AG20443 (cell line): ENCODE data around the gene BARX1.

Experiments
- DNase-seq: peaks from one replicate; pipeline ENCODE4 v3.0.0; 2012; ENCODE audit warnings: low spot score, mixed read lengths

BARX1 gene

DNA sequence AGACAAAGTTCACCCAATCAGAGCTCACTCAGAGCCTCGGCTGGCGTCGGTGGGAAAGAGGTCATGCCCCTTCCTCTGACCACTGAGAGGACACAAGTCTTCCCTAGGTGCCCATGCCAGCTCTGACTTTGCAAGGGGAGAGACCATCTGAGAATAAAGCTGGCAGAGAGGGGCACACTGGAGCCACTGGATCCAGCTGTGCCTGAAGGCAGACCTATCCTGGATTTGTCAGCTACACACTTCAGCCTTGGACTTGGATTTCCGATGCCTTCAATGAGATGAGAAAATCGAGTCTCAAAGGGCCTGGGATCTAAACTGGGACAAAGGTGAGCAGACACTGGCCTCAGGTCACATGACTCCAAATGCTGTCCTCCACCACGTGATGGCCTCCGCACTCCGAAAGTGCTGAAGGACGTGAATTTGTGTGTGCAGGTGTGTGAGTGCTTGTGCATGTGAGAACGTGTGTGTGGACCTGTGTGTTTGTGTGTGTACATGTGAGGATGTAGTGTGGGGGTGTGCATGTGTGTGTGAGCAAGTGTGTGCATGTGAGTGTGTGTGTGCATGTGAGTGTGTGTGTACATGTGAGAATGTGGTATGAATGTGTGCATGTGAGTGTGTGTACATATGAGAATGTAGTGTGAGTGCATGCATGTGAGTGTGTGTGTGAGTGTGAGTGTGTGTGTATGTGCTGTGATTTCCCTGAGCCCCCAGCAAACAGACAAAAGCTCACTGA, 37.9 kb downstream of the BARX1 start:
- no peak for DNase-seq

GRCh38 chr9:93916358-93916757, 38.8 kb downstream of the BARX1 start:
- no peak for DNase-seq

DNA sequence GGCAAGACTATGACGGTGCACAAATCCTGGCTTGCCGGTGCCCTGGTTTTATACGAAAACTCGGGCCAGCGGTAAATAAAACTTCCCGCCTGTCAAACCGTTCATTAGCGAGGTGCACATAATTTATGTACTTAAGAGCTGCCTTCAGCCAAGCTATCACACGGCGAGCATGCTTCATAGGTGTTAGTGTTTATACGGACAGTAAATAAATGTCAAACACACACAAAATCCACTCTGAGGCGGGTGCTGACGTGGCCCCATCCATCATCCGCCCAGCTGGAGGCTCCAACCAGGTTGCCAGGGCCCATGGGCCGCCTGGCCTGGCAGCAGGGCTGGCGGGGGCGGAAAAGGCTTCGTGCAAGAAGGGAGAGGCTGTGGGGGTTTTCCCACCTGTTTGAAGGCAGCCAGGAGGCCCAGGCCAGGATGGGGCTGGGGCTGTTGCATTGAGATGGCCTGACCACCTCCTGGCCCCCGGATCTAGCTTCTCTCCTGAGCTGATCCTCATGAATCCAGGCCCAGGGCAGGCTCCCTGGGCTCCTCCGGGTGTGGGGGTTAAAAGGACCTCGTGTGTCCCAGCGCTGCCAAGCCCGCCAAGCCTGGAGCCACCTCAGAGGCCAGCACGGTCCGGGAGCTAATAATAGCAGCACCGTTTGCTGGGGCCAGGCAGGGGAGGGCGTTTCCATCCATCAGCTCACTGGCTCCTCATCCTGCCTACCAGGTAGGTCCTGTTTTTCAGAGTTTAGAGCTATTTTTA, 43.2 kb downstream of the BARX1 start:
- no peak for DNase-seq

DNA sequence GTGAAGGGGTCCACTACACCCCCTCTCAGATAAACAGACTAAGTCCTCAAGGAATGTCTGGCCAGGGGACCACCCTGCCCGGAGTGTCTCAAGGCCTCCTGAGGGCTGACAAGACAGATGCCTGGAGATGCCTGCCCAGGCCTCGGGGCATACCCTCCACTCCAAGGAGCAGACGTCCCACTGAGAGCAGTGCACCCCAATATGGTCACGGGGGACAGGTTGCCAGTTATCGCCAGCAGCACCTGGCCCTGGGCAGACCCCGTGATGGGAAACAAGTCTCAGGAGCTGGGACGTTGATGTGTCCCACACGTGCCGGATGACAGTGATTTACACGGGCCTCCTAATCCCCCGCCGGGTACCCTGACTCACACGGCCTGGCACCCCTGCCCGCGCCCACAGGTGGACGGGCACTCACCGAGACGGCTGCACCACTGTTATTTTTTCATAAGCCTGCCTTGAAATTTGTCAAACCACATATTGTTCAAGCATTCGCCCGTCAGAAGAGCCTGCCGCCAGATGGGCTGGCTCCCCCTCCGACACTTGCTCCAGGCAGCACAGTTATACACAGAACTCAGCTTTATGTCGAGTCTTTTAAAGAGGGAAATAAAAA, 43.9 kb downstream of the BARX1 start:
- DNase-seq: no peak

- no peak for DNase-seq
Measured at GRCh38 chr9:93910598-93910997, 44.6 kb downstream of the BARX1 start.

GRCh38 chr9:93910196-93910595, 45.0 kb downstream of the BARX1 start:
- DNase-seq: no peak

- no peak for DNase-seq
Measured at GRCh38 chr9:93909242-93909616, 45.9 kb downstream of the BARX1 start.

DNA sequence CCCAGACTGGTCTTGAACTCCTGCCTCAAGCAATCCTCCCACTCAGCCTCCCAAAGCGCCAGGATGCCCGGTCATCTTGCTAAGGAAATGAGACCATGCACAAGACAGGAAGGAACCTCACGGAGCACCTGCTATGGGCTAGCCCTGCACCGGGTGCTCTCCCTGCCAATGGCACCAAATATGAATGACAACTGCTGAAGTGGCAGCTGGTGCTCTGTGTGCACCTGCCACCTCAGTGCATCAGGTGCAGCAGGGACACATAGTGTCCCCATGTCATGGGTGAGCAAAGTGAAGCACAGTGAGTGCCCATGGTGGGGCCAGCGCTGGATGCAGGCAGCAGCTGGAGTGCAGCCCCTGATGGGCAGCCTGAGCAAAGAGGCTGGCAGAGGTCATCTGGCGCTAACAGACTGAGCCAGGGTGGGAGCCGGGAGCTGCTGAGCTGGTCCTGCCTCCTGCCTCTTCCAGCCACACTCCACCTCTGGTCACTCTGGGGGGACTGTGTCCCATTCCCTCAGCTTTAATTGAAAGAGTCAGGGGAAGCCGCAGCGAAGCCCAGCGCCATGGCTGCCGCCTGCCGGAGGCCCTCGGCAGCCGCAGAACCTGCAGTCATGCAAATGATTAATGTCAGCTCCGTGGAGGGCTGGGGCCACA, 46.4 kb downstream of the BARX1 start:
- DNase-seq: no peak

DNA sequence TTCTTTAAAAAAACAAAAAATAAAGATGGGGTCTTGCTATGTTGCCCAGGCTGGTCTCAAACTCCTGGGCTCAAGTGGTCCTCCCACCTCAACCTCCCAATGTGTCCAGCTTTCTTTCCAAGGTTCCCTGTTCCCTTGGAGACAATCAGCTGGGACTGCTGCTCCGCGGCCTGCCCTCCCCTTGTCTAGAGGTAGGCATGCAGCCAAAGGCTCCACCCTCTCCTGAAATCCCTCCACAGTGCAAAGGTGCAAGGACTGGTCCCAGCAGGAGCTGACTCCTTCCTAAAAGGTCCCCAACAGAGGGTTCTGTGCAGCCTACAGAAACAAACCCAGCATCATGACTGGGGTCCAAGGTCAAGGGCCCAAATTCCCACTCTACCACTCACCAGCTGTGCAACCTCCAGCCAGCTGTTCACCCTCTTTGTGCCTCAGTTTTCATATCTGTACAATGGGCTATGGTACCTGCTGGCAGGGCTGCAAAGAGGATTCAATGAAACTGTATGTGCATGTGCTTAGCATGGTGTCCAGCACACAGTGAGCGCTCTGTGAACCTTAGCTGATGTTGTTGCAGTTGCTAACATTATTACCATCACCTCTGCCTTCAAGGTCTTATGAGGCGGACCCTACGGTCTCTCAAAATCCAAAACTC, 47.5 kb downstream of the BARX1 start:
- DNase-seq: no peak

DNA sequence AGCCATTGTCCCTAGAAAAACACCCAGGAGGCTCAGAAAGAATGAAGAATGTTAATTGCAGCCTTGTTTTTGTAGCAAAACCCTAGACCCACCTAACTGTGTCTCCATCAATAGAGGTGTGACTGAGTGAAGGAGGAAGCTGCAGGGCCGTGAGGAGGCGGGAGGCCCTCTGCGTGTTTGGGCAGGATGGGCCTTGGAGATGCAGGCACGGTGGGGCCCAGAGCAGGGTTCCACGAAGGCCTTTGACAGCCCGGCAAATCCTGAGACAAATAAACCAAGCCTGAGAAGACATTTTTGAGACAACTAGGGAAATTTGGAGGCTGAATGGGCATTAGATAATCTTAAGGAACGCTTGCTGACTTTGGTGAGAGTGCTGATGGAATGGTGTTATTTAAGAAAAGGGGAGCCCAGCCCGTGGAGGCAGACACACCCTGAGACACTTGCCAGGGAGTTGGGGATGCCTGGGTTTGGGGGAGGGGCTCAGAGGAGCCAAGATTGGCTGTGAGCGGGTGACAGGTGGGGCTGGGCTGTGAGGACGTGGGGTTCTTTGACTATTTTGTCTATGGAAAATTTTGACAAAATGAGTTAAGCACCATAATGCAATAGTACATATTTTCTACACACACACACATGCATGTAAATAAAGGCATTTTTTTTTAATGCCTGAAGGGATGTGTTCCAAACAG, 48.8 kb downstream of the BARX1 start:
- no peak for DNase-seq

DNA sequence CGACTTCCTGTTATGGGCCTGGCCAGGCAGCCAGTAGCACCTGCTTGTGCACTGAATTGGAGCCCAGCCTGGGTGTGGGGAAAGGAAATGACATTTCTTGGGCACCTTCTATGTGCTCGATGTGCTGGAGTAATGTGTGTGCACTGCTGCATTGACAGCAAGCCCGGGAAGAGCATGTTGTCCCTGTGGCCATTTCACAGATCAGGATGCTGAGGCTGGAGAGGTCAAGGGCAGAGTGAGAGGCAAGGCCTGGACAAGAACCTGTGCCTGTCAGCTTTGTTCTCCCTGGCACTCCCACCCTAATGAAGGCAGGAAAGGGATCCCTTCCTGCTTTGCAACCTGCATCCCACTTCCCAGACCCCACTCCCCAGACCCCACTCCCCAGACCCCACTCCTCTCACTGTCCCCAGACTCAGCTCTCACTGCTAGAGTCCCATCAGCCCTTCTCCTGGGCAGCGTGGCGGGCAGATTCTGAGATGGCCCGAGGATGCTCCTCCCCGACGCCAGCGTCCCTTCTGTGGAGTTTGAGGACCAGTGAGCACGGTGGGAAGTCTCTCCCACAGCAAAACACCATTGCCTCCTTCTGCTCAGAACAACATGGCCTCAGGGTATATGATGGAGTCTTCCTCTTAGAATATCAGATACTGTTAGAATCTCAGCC, 49.6 kb downstream of the BARX1 start:
- DNase-seq: no peak

DNA sequence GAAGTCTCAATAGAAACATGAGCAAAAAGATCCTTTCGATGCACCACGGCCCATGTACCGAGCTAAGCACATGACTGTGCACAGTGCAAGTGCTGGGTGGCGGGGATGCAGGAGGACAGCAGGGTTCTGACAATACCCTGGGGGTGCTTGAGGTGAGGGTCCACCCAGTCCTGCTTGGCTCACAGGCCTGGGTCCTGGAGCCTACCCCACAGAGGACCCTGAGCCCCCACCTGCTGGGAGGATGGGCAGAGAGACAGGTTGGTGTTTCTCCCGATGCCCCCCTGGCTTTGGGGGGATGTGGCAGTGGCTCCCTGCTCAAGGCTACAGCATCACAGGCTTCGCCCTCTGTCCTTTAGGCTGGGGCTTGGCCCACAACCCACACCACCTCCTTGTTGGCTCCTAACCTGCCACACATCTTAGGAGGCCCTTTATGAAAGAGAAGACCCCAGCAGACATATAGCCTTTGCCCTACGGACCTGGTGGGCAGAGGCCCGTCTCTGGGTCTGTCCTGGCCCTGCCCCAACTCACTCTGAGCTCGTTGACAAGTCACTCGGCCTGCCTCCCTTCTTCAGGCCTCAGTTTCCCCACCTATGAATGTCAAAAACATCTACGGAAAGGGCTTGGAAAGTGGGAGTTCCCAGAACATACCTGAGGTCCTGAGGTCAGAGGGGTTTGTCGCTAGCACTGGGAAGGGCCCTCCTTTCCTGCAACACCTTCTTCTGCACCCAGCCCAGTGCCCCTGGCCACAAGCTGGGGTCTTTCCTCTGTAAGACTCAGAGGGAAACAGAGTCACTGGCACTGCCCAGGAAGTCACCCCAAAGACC, 50.3 kb downstream of the BARX1 start:
- DNase-seq: no peak

DNA sequence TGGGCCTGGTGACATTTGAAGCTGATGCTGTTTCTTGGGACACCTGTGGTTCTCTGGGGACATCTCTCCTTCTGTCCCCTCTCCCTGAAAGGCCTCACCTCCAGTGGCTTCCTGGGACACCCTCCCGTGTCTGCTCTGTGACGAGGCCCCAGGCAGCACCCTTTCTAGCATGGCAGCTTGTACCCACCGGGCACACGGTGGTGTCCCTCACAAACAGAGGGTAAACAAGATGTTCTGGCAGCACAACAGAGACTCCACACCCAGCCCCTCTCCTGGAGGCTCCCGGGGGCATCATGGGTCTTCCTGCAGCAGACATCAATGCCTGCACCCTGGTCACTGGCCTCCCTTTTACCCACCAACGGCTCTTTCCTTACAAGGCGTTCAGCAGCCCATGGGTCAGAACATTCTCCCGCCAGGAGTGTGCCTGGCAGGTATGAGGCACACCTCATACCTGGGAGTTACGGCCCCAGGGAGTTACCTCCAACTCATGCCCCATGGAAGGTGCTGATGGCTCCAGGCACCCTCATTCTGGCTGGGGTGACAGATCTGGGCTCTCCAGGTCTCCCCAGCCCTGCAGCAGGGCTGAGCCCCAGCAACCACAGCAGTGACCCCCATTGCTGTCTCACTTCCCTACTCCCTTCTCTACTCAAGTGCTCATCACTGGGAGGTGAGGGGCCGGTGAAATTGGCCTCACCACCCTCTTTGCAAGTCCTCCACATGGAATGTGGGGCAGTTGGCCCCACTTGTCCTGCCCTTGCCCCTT, 51.1 kb downstream of the BARX1 start:
- no peak for DNase-seq

GRCh38 chr9:93902780-93903655, 52.1 kb downstream of the BARX1 start:
- DNase-seq: no peak

GRCh38 chr9:93902051-93902779, 52.9 kb downstream of the BARX1 start:
- no peak for DNase-seq
